Measurements from ENCODE around the gene GHDC.
A peak's percentile ranks its signal among the peaks of the same experiment; 100 is the strongest.

GHDC gene

GRCh38 chr17:42192189-42193126, 1.8 kb downstream of the GHDC start:
- no peaks in the 10 kb centered on the region for H3K36me3 ChIP-seq

GRCh38 chr17:42191275-42191608, 3.1 kb downstream of the GHDC start:
- TF ChIP-seq CTCF (IDR thresholded peaks at IDR 0.05) = no peak
- Histone ChIP-seq H3K9me3 (no peaks in the 10 kb centered on the region), H3K36me3 (no peaks in the 10 kb centered on the region), H3K27ac (no peak overlapping the region), H3K4me1 (ENCODE audit: control insufficient read depth in 1 of 2, insufficient read depth in 1 of 2, low read depth in 1 of 2, low read length in 1 of 2) (peaks cover 43 to 46% of the 10 kb centered on the region in 2 experiments), H3K4me3 (ENCODE audit: low read depth in 1 of 2, low read length in 1 of 2) (no peak overlapping the region), H3K27me3 (no peaks in the 10 kb centered on the region)

More at GRCh38 chr17:42192189-42193126, 1.8 kb downstream of the GHDC start:
- H3K4me1 ChIP-seq (ENCODE audit: control insufficient read depth in 1 of 2, insufficient read depth in 1 of 2, low read depth in 1 of 2, low read length in 1 of 2) = peaks cover 40 to 42% of the 10 kb centered on the region in 2 experiments
- TF ChIP-seq CTCF (IDR thresholded peaks at IDR 0.05) = no peak
- H3K27ac ChIP-seq = peak overlapping the region; percentile 77
- no peak overlapping the region for H3K4me3 ChIP-seq (ENCODE audit: low read depth in 1 of 2, low read length in 1 of 2)
- no peaks in the 10 kb centered on the region for H3K27me3 ChIP-seq
- H3K9me3 ChIP-seq = no peaks in the 10 kb centered on the region

- Histone ChIP-seq H3K36me3 (no peaks in the 10 kb centered on the region), H3K9me3 (no peaks in the 10 kb centered on the region), H3K27ac (no peak overlapping the region), H3K4me1 (ENCODE audit: control insufficient read depth in 1 of 2, insufficient read depth in 1 of 2, low read depth in 1 of 2, low read length in 1 of 2) (peaks cover 48 to 49% of the 10 kb centered on the region in 2 experiments), H3K27me3 (no peaks in the 10 kb centered on the region), H3K4me3 (ENCODE audit: low read depth in 1 of 2, low read length in 1 of 2) (no peak overlapping the region)
- no peak for TF ChIP-seq CTCF (IDR thresholded peaks at IDR 0.05)
These were observed 3.6 kb downstream of the GHDC start for GRCh38 chr17:42190491-42191274.

GRCh38 chr17:42189651-42189965, 4.7 kb downstream of the GHDC start:
- Histone ChIP-seq H3K4me1 (ENCODE audit: control insufficient read depth in 1 of 2, insufficient read depth in 1 of 2, low read depth in 1 of 2, low read length in 1 of 2) (peaks cover 52 to 53% of the 10 kb centered on the region in 2 experiments), H3K27ac (no peak overlapping the region), H3K27me3 (no peaks in the 10 kb centered on the region), H3K36me3 (no peaks in the 10 kb centered on the region), H3K9me3 (no peaks in the 10 kb centered on the region), H3K4me3 (ENCODE audit: low read depth in 1 of 2, low read length in 1 of 2) (no peak overlapping the region)
- TF ChIP-seq CTCF (IDR thresholded peaks at IDR 0.05) = no peak

- H3K9me3 ChIP-seq = no peaks in the 10 kb centered on the region
- no peaks in the 10 kb centered on the region for H3K27me3 ChIP-seq
- peak overlapping the region; percentile 36 for H3K27ac ChIP-seq
- TF ChIP-seq CTCF (IDR thresholded peaks at IDR 0.05) = no peak
- H3K36me3 ChIP-seq = no peaks in the 10 kb centered on the region
- H3K4me3 ChIP-seq (ENCODE audit: low read depth in 1 of 2, low read length in 1 of 2) = no peak overlapping the region
- peaks cover 51 to 52% of the 10 kb centered on the region in 2 experiments for H3K4me1 ChIP-seq (ENCODE audit: control insufficient read depth in 1 of 2, insufficient read depth in 1 of 2, low read depth in 1 of 2, low read length in 1 of 2)
These were observed 5.3 kb downstream of the GHDC start for GRCh38 chr17:42188749-42189650.
